Activated T-cell treated with anti-CD3 and anti-CD28 coated beads, Interleukin-2, amount 50 U/mL, for 24 hours (primary cell): ENCODE data around the gene PCDHGA6.

Experiments used
- DNase-seq: peaks from one replicate; pipeline ENCODE4 v3.0.0-alpha.2; 2020
- H3K27ac Mint-ChIP-seq: 2 replicates; pipeline ENCODE4 v1.8.0; 2020; ENCODE audit warnings: mild to moderate bottlenecking, mixed read lengths
- H3K27me3 Mint-ChIP-seq: 2 replicates; pipeline ENCODE4 v1.8.0; 2020; ENCODE audit warnings: mixed read lengths
- H3K36me3 Mint-ChIP-seq: 2 replicates; pipeline ENCODE4 v1.8.0; 2020; ENCODE audit warnings: low read depth, mixed read lengths
- H3K4me1 Mint-ChIP-seq: 2 replicates; pipeline ENCODE4 v1.8.0; 2020; ENCODE audit warnings: low read depth, mixed read lengths
- H3K4me3 Mint-ChIP-seq: 2 replicates; pipeline ENCODE4 v1.8.0; 2020; ENCODE audit warnings: mild to moderate bottlenecking, moderate library complexity, mixed read lengths
- H3K9me3 Mint-ChIP-seq: 2 replicates; pipeline ENCODE4 v1.8.0; 2020; ENCODE audit warnings: mixed read lengths

The PCDHGA6 gene

GRCh38 chr5:141349917-141350619 lies 23.6 kb upstream of the PCDHGA6 start, which contains the start of gene PCDHGB1:
Gene PCDHGB1, plus strand, starts transcription at chr5:141350099. Its CDS starts 162 bp downstream, at chr5:141350261.
- no peak within 1 kb of the TSS for H3K27ac Mint-ChIP-seq
- H3K27me3 Mint-ChIP-seq, result peaks cover 89% of the 10 kb centered on the region
- H3K36me3 Mint-ChIP-seq, result peaks cover 8% of the 10 kb centered on the region
- DNase-seq, result no peak
- peak within 1 kb of the TSS; percentile 47 for H3K4me3 Mint-ChIP-seq
- H3K4me1 Mint-ChIP-seq, result no peaks in the 10 kb centered on the region
- peaks cover 38% of the 10 kb centered on the region for H3K9me3 Mint-ChIP-seq

- H3K9me3 Mint-ChIP-seq, result peaks cover 46% of the 10 kb centered on the region
- DNase-seq, result no peak
- H3K4me1 Mint-ChIP-seq, result no peaks in the 10 kb centered on the region
- H3K36me3 Mint-ChIP-seq, result peaks cover 7% of the 10 kb centered on the region
- H3K27ac Mint-ChIP-seq, result no peak overlapping the region
- peaks cover 92% of the 10 kb centered on the region for H3K27me3 Mint-ChIP-seq
- no peak overlapping the region for H3K4me3 Mint-ChIP-seq
Observed at GRCh38 chr5:141351591-141351990, 22.1 kb upstream of the PCDHGA6 start.

GRCh38 chr5:141354900-141355469 lies 18.7 kb upstream of the PCDHGA6 start, which contains the start of gene PCDHGA4:
Gene PCDHGA4, plus strand, starts transcription at chr5:141355021. Its CDS starts 87 bp downstream, at chr5:141355108.
- H3K36me3 Mint-ChIP-seq, result peaks cover 7% of the 10 kb centered on the region
- DNase-seq, result no peak
- peaks cover 93% of the 10 kb centered on the region for H3K27me3 Mint-ChIP-seq
- peaks cover 2% of the 10 kb centered on the region for H3K4me1 Mint-ChIP-seq
- H3K9me3 Mint-ChIP-seq, result peaks cover 40% of the 10 kb centered on the region
- no peak within 1 kb of the TSS for H3K4me3 Mint-ChIP-seq
- no peak within 1 kb of the TSS for H3K27ac Mint-ChIP-seq

GRCh38 chr5:141355641-141356040 lies 18.1 kb upstream of the PCDHGA6 start:
- Mint-ChIP-seq H3K9me3 (peaks cover 36% of the 10 kb centered on the region), H3K27ac (no peak overlapping the region), H3K4me1 (peaks cover 2% of the 10 kb centered on the region), H3K4me3 (no peak overlapping the region), H3K36me3 (peaks cover 10% of the 10 kb centered on the region), H3K27me3 (peaks cover 93% of the 10 kb centered on the region)
- DNase-seq, result no peak

- no peak overlapping the region for H3K27ac Mint-ChIP-seq
- peaks cover 93% of the 10 kb centered on the region for H3K27me3 Mint-ChIP-seq
- peaks cover 2% of the 10 kb centered on the region for H3K4me1 Mint-ChIP-seq
- peaks cover 37% of the 10 kb centered on the region for H3K9me3 Mint-ChIP-seq
- peaks cover 14% of the 10 kb centered on the region for H3K36me3 Mint-ChIP-seq
- DNase-seq, result no peak
- H3K4me3 Mint-ChIP-seq, result no peak overlapping the region
Observed at GRCh38 chr5:141356133-141356532, 17.6 kb upstream of the PCDHGA6 start.

- peaks cover 91% of the 10 kb centered on the region for H3K27me3 Mint-ChIP-seq
- DNase-seq, result no peak
Observed at GRCh38 chr5:141356950-141357349, 16.7 kb upstream of the PCDHGA6 start.

GRCh38 chr5:141359790-141360426 lies 13.8 kb upstream of the PCDHGA6 start, which contains the start of gene PCDHGB2:
Gene PCDHGB2, plus strand, starts transcription at chr5:141359994. Its CDS starts 142 bp downstream, at chr5:141360136.
- DNase-seq, result no peak
- H3K27ac Mint-ChIP-seq, result no peak within 1 kb of the TSS
- peaks cover 27% of the 10 kb centered on the region for H3K36me3 Mint-ChIP-seq
- peak within 1 kb of the TSS; percentile 50 for H3K4me3 Mint-ChIP-seq
- peaks cover 59% of the 10 kb centered on the region for H3K9me3 Mint-ChIP-seq
- peaks cover 2% of the 10 kb centered on the region for H3K4me1 Mint-ChIP-seq
- H3K27me3 Mint-ChIP-seq, result peaks cover 93% of the 10 kb centered on the region

More at GRCh38 chr5:141356950-141357349, 16.7 kb upstream of the PCDHGA6 start:
- no peak overlapping the region for H3K4me3 Mint-ChIP-seq
- peaks cover 17% of the 10 kb centered on the region for H3K36me3 Mint-ChIP-seq
- H3K9me3 Mint-ChIP-seq, result peaks cover 41% of the 10 kb centered on the region
- peaks cover 2% of the 10 kb centered on the region for H3K4me1 Mint-ChIP-seq
- H3K27ac Mint-ChIP-seq, result no peak overlapping the region

GRCh38 chr5:141360685-141361084 lies 13.0 kb upstream of the PCDHGA6 start:
- H3K4me3 Mint-ChIP-seq, result no peak overlapping the region
- H3K27ac Mint-ChIP-seq, result no peak overlapping the region
- DNase-seq, result no peak
- H3K27me3 Mint-ChIP-seq, result peaks cover 93% of the 10 kb centered on the region
- peaks cover 61% of the 10 kb centered on the region for H3K9me3 Mint-ChIP-seq
- H3K4me1 Mint-ChIP-seq, result peaks cover 2% of the 10 kb centered on the region
- peaks cover 31% of the 10 kb centered on the region for H3K36me3 Mint-ChIP-seq

GRCh38 chr5:141362719-141363118 lies 11.0 kb upstream of the PCDHGA6 start:
- no peak for DNase-seq
- Mint-ChIP-seq H3K36me3 (peaks cover 31% of the 10 kb centered on the region), H3K4me1 (peaks cover 2% of the 10 kb centered on the region), H3K4me3 (no peak overlapping the region), H3K27me3 (peaks cover 89% of the 10 kb centered on the region), H3K27ac (no peak overlapping the region), H3K9me3 (peaks cover 56% of the 10 kb centered on the region)

- DNase-seq, result no peak
- peaks cover 51% of the 10 kb centered on the region for H3K9me3 Mint-ChIP-seq
Observed at GRCh38 chr5:141363952-141364660, 9.6 kb upstream of the PCDHGA6 start, which contains the start of gene PCDHGA5. Gene PCDHGA5, plus strand, starts transcription at chr5:141364162. Its CDS starts 169 bp downstream, at chr5:141364331.

GRCh38 chr5:141366016-141366896 lies 7.4 kb upstream of the PCDHGA6 start:
- Mint-ChIP-seq H3K36me3 (peaks cover 31% of the 10 kb centered on the region), H3K4me1 (peaks cover 5% of the 10 kb centered on the region), H3K4me3 (no peak overlapping the region), H3K27ac (no peak overlapping the region), H3K9me3 (peaks cover 52% of the 10 kb centered on the region), H3K27me3 (peaks cover 90% of the 10 kb centered on the region)
- DNase-seq, result no peak

More at GRCh38 chr5:141363952-141364660, 9.6 kb upstream of the PCDHGA6 start, which contains the start of gene PCDHGA5:
- peaks cover 89% of the 10 kb centered on the region for H3K27me3 Mint-ChIP-seq
- H3K27ac Mint-ChIP-seq, result no peak within 1 kb of the TSS
- no peak within 1 kb of the TSS for H3K4me3 Mint-ChIP-seq
- H3K4me1 Mint-ChIP-seq, result peaks cover 2% of the 10 kb centered on the region
- peaks cover 31% of the 10 kb centered on the region for H3K36me3 Mint-ChIP-seq

- Mint-ChIP-seq H3K27me3 (peaks cover 93% of the 10 kb centered on the region), H3K27ac (no peak within 1 kb of the TSS), H3K4me3 (peak within 1 kb of the TSS; percentile 71), H3K36me3 (peaks cover 25% of the 10 kb centered on the region), H3K9me3 (peaks cover 36% of the 10 kb centered on the region), H3K4me1 (peaks cover 8% of the 10 kb centered on the region)
- no peak for DNase-seq
Observed at GRCh38 chr5:141369994-141370848, 3.5 kb upstream of the PCDHGA6 start, which contains the start of gene PCDHGB3. Gene PCDHGB3, plus strand, starts transcription at chr5:141370242. Its CDS starts 153 bp downstream, at chr5:141370395.
